Spinal cord (tissue), 10 donors: Measurements from ENCODE around the gene PHKG2. TPM values are rescaled to one million over a fixed set of nuclear protein-coding genes. Genes with fewer than 3 reads are reported as not detected.

Source experiments
- DNase-seq, 6 donors: peaks; one replicate each; pipeline versions ENCODE4 v3.0.0 to v3.0.0-alpha.2; 2013 to 2015; ENCODE audit warnings: low spot score in 6 of 6, low read depth in 4 of 6
- H3K27ac ChIP-seq: one replicate; pipeline ENCODE4 v1.5.1; 2013; ENCODE audit warnings: low read depth, low read length, control low read depth
- H3K27me3 ChIP-seq: one replicate; pipeline ENCODE4 v1.6.1; 2013; ENCODE audit warnings: low read length; ENCODE audit not compliant: control insufficient read depth, insufficient read depth
- H3K36me3 ChIP-seq: one replicate; pipeline ENCODE4 v1.6.1; 2013; ENCODE audit warnings: low read length; ENCODE audit not compliant: control insufficient read depth, insufficient read depth
- H3K4me1 ChIP-seq: one replicate; pipeline ENCODE4 v1.6.1; 2013; ENCODE audit warnings: low read length; ENCODE audit not compliant: control insufficient read depth, insufficient read depth
- H3K4me3 ChIP-seq: one replicate; pipeline ENCODE4 v1.5.1; 2013; ENCODE audit warnings: low read depth, low read length, control low read depth
- H3K9me3 ChIP-seq: one replicate; pipeline ENCODE4 v1.6.1; 2013; ENCODE audit warnings: low read length; ENCODE audit not compliant: control insufficient read depth, insufficient read depth
- WGBS: methylation state at CpG from one replicate; pipeline ENCODE4 v1.1.5; 2013; ENCODE audit warnings: missing lambda C conversion rate; ENCODE audit not compliant: insufficient coverage; 5-methylcytosine and 5-hydroxymethylcytosine counted together
- polyA plus RNA-seq, 2 donors: library from polyadenylated mRNA; unstranded; fragments of 120-200 nt; gene quantifications; one replicate each; pipeline ENCODE4 v1.2.1, GENCODE V29; 2013; ENCODE audit not compliant: insufficient read length in 2 of 2
- total RNA-seq, 2 donors: library from RNA; depleted of rRNA in 1 of 2; stranded (reverse); fragments of 120-200 nt in 1 of 2; fragments of >200 nt in 1 of 2; gene quantifications; one replicate each; pipeline versions ENCODE4 v1.2.3 to v1.2.4, GENCODE V29; 2013 to 2014
- donor health status: healthy.

PHKG2 gene
- total and polyA plus RNA-seq, 4 donors = 16.2 to 53.9 (median 32.8) TPM

DNA sequence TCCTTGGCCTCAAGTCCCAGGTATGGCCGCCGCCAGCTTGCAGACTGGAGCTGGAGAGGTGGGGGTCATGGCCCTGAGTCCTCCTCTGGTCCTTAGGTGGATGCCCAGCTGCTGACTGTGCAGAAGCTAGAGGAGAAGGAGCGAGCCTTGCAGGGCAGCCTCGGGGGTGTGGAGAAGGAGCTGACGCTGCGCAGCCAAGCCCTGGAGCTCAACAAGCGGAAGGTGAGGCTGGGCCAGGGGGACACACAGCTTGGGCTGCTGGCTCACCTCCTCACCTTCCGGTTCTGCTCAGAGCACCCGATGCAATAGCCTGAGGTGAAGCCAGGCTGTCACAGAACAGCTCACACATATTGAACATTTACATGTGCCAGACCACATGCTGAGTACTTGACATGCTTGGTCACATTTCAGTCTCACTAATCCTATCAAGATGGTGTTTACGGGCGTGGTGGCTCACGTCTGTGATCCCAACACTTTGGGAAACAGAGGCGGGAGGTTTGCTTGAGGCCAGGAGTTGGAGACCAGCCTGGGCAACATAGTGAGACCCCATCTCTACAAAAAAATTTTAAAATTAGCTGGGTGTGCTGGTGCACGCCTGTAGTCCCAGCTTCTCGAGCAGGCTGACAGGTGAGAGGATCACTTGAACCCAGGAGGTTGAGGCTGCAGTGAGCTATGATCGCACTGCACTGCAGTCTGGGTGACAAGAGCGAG is 21.3 kb downstream of the PHKG2 start:
- no peaks in the 10 kb centered on the region for H3K27me3 ChIP-seq
- no peak overlapping the region for H3K27ac ChIP-seq
- no peak for DNase-seq
- no peaks in the 10 kb centered on the region for H3K9me3 ChIP-seq
- H3K36me3 ChIP-seq = peaks cover 99% of the 10 kb centered on the region
- 99% methylated on average over 12 of the region's 17 CpGs for WGBS
- no peak overlapping the region for H3K4me3 ChIP-seq
- peaks cover 4% of the 10 kb centered on the region for H3K4me1 ChIP-seq

DNA sequence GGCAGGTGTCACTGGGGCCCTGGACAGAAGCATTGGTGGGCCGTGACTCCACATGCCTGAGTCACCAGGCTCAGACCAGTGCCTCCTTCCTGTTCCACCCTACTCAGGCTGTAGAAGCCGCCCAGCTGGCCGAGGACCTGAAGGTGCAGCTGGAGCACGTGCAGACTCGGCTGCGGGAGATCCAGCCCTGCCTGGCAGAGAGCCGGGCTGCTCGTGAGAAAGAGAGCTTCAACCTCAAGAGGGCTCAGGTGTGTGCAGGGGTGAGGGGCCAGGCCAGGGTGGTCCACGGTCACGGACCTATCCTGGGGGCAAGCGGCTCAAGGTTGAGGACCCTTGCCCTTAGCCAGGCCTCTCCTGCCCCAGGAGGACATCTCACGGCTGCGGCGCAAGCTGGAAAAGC is 23.5 kb downstream of the PHKG2 start:
- H3K27ac ChIP-seq = no peak overlapping the region
- H3K27me3 ChIP-seq = no peaks in the 10 kb centered on the region
- H3K4me3 ChIP-seq = no peak overlapping the region
- DNase-seq = no peak
- WGBS = 96% methylated on average over 13 of the region's 14 CpGs
- peaks cover 84% of the 10 kb centered on the region for H3K36me3 ChIP-seq
- H3K4me1 ChIP-seq = peaks cover 22% of the 10 kb centered on the region
- H3K9me3 ChIP-seq = no peaks in the 10 kb centered on the region

DNA sequence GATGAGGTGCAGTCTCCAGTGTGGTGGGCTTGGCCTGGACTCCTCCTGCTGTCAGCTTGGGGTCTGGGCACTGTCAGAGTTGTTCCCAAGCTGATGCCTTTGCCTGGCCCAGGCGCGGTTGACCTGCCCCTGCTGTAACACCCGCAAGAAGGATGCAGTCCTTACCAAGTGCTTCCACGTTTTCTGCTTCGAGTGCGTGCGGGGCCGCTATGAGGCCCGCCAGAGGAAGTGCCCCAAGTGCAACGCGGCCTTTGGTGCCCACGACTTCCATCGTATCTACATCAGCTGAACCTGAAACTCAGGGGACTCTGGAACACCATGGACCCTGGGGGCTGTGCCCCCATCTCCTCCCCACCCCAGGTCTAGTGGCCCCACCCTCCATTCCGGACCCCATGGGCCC is 25.6 kb downstream of the PHKG2 start:
- no peaks in the 10 kb centered on the region for H3K27me3 ChIP-seq
- DNase-seq = no peak
- peaks cover 32% of the 10 kb centered on the region for H3K4me1 ChIP-seq
- H3K9me3 ChIP-seq = no peaks in the 10 kb centered on the region
- peaks cover 78% of the 10 kb centered on the region for H3K36me3 ChIP-seq
- no peak overlapping the region for H3K4me3 ChIP-seq
- 92% methylated on average over 14 of the region's 14 CpGs for WGBS
- no peak overlapping the region for H3K27ac ChIP-seq

- peak overlapping the region; percentile 47 for H3K27ac ChIP-seq
- H3K36me3 ChIP-seq = peaks cover 77% of the 10 kb centered on the region
- no peaks in the 10 kb centered on the region for H3K9me3 ChIP-seq
- DNase-seq = peak in 1 of 6 donors; percentile 24
- H3K4me3 ChIP-seq = peak overlapping the region; percentile 62
- peaks cover 32% of the 10 kb centered on the region for H3K4me1 ChIP-seq
- H3K27me3 ChIP-seq = no peaks in the 10 kb centered on the region
- 64% methylated on average over 8 of the region's 8 CpGs for WGBS
Measured at GRCh38 chr16:30774367-30775130, 26.3 kb downstream of the PHKG2 start.

DNA sequence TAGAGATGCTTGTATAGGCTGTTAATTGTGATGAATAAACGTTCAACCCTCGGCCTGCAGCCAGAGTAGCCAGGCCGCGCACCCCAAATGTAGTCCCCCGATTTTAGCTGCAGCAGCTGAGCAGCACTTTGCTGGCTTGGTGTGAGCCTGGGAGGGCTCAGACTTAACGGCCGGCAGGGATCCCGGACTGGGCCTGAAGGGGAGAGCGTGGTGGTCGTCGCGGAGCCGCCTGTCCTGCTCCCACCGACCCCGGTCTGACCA is 26.8 kb downstream of the PHKG2 start:
- H3K4me3 ChIP-seq = peak overlapping the region; percentile 62
- no peak for DNase-seq
- peaks cover 32% of the 10 kb centered on the region for H3K4me1 ChIP-seq
- peaks cover 76% of the 10 kb centered on the region for H3K36me3 ChIP-seq
- H3K9me3 ChIP-seq = no peaks in the 10 kb centered on the region
- 7% methylated on average over 15 of the region's 15 CpGs for whole genome bisulfite sequencing
- no peaks in the 10 kb centered on the region for H3K27me3 ChIP-seq
- H3K27ac ChIP-seq = peak overlapping the region; percentile 47

- Histone ChIP-seq H3K4me1 (peaks cover 32% of the 10 kb centered on the region), H3K4me3 (peak overlapping the region; percentile 62), H3K27ac (peak overlapping the region; percentile 75), H3K9me3 (no peaks in the 10 kb centered on the region), H3K27me3 (no peaks in the 10 kb centered on the region), H3K36me3 (peaks cover 72% of the 10 kb centered on the region)
- DNase-seq = peak; percentile 75 to 96 (median 82)
- WGBS = under 1% methylated on average over 81 of the region's 81 CpGs
Measured at GRCh38 chr16:30775392-30776188, 27.4 kb downstream of the PHKG2 start.

- Histone ChIP-seq H3K27ac (no peak overlapping the region), H3K9me3 (no peaks in the 10 kb centered on the region), H3K36me3 (peaks cover 68% of the 10 kb centered on the region), H3K4me1 (peaks cover 32% of the 10 kb centered on the region), H3K4me3 (no peak overlapping the region), H3K27me3 (no peaks in the 10 kb centered on the region)
- 88% methylated on average over 5 of the region's 7 CpGs for WGBS
- peak in 1 of 6 donors; percentile 1 for DNase-seq
Measured at GRCh38 chr16:30777591-30778297, 29.5 kb downstream of the PHKG2 start.

GRCh38 chr16:30778549-30779244 is 30.5 kb downstream of the PHKG2 start:
- Histone ChIP-seq H3K27ac (no peak overlapping the region), H3K36me3 (peaks cover 68% of the 10 kb centered on the region)
- 82% methylated on average over 11 of the region's 14 CpGs for WGBS

GRCh38 chr16:30779596-30779995 is 31.4 kb downstream of the PHKG2 start:
- 94% methylated on average over 3 of the region's 6 CpGs for whole genome bisulfite sequencing
- DNase-seq = peak in 1 of 6 donors; percentile 1
- H3K36me3 ChIP-seq = peaks cover 68% of the 10 kb centered on the region
- H3K4me1 ChIP-seq = peaks cover 27% of the 10 kb centered on the region
- H3K4me3 ChIP-seq = no peak overlapping the region
- no peak overlapping the region for H3K27ac ChIP-seq
- H3K9me3 ChIP-seq = no peaks in the 10 kb centered on the region
- no peaks in the 10 kb centered on the region for H3K27me3 ChIP-seq

More at GRCh38 chr16:30778549-30779244, 30.5 kb downstream of the PHKG2 start:
- Histone ChIP-seq H3K9me3 (no peaks in the 10 kb centered on the region), H3K4me3 (no peak overlapping the region), H3K27me3 (no peaks in the 10 kb centered on the region), H3K4me1 (peaks cover 32% of the 10 kb centered on the region)
- peak in 1 of 6 donors; percentile 7 for DNase-seq
